A673 (cell line): ENCODE results near the gene CHGA. TPM values are rescaled to one million over a fixed set of nuclear protein-coding genes. Genes with fewer than 3 reads are reported as not detected.

Experiments
- BruUV-seq: library from RNA; stranded (reverse); fragments of 400-500 nt; replicated peaks from 2 replicates; lab custom pipeline; 2021; lab: Mats Ljungman, UMichigan
- CTCF ChIA-PET: fragments of 300-600 bp; sonication (Branson Sonifier 250); formaldehyde crosslinking; loops from one replicate; lab custom pipeline; 2022; ENCODE audit warnings: antibody characterized with exemption; lab: Charles Lee
- POLR2A ChIA-PET: fragments of 300-600 bp; sonication (Branson Sonifier 250); formaldehyde crosslinking; loops from one replicate; lab custom pipeline; 2022; ENCODE audit warnings: antibody characterized with exemption; ENCODE audit not compliant: low non-redundant PET; lab: Charles Lee
- DNase-seq: peaks from one replicate; pipeline ENCODE4 v3.0.0-alpha.2; 2015; ENCODE audit warnings: low spot score
- H3K27ac ChIP-seq: fragments of 200-600 bp; sonication (generic); 2 replicates; pipeline ENCODE4 v1.5.1; 2016; ENCODE audit warnings: mixed run types, low read depth, mild to moderate bottlenecking, mixed read lengths, antibody characterized with exemption, low read length; ENCODE audit not compliant: poor library complexity, severe bottlenecking
- H3K27me3 ChIP-seq: fragments of 200-600 bp; sonication (generic); replicated peaks from 2 replicates; pipeline ENCODE4 v1.6.1; 2017; ENCODE audit warnings: mixed run types, low read depth, mild to moderate bottlenecking, mixed read lengths, antibody characterized with exemption, low read length; ENCODE audit not compliant: insufficient read depth, poor library complexity
- H3K36me3 ChIP-seq: fragments of 200-600 bp; sonication (generic); 2 replicates; pipeline ENCODE4 v1.6.1; 2016; ENCODE audit warnings: mixed run types, mild to moderate bottlenecking, mixed read lengths, antibody characterized with exemption, low read length; ENCODE audit not compliant: insufficient read depth, poor library complexity, severe bottlenecking
- H3K4me1 ChIP-seq: fragments of 200-600 bp; sonication (generic); 2 replicates; pipeline ENCODE4 v1.6.1; 2017; ENCODE audit warnings: mixed run types, mild to moderate bottlenecking, mixed read lengths, antibody characterized with exemption, low read length; ENCODE audit not compliant: insufficient read depth, poor library complexity, severe bottlenecking
- H3K4me3 ChIP-seq: fragments of 200-600 bp; sonication (generic); 2 replicates; pipeline ENCODE4 v1.5.1; 2016; ENCODE audit warnings: low read depth, mixed run types, mild to moderate bottlenecking, mixed read lengths, low read length; ENCODE audit not compliant: poor library complexity, severe bottlenecking
- H3K9me3 ChIP-seq: fragments of 200-600 bp; sonication (generic); 2 replicates; pipeline ENCODE4 v1.6.1; 2016; ENCODE audit warnings: mixed run types, low read depth, mild to moderate bottlenecking, mixed read lengths, antibody characterized with exemption, low read length; ENCODE audit not compliant: poor library complexity, severe bottlenecking
- EZH2 ChIP-seq: fragments of 200-600 bp; sonication (generic); IDR thresholded peaks from 2 replicates; pipeline ENCODE4 v1.6.1; 2017; ENCODE audit warnings: borderline replicate concordance, low read depth, mild to moderate bottlenecking, mixed read lengths, antibody characterized with exemption, low read length; ENCODE audit not compliant: poor library complexity, severe bottlenecking
- intact Hi-C: fragments of 100-400 bp; cut with micrococcal nuclease; formaldehyde crosslinking; loops from one replicate; pipeline ENCODE4 v1.10.0; 2022; ENCODE audit not compliant: unreplicated experiment
- total RNA-seq: library from RNA; stranded (reverse); gene quantifications from 2 replicates; pipeline ENCODE4 v1.2.3, GENCODE V29; 2021
- TF ChIP-seq, protein P1 (sequence below): fragments of 300-800, 200-600 bp; sonication (generic); conservative IDR thresholded peaks from 2 replicates; pipeline ENCODE4 v1.5.1; 2017; ENCODE audit warnings: low read depth, mild to moderate bottlenecking, antibody characterized with exemption, low read length, moderate library complexity, mixed read lengths

Gene CHGA
- total RNA-seq, 1 experiment from 2014 or later = 14.8 TPM

DNA sequence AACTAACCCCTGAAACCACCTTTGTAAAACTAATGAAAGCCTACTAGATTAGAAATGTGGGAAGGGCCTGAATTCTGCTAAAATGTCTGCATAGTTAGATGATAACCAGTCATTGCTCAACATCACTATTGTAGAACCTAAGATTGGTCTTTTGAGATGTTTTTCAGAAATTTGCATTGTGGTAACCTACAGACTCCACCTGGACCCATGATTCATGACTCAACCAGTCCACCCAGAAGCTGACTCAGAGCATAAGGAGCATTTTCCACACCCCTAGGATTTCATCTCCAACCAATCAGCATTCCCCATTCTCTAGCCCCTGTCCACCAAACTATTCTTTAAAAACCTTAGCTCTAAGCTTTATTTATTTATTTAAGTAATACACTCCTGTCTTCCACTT, 30.4 kb upstream of the CHGA start:
- CTCF ChIA-PET = no interaction called here
- Histone ChIP-seq H3K4me1 (no peaks in the 10 kb centered on the region), H3K27ac (no peak overlapping the region), H3K9me3 (no peaks in the 10 kb centered on the region), H3K36me3 (no peaks in the 10 kb centered on the region), H3K4me3 (no peak overlapping the region), H3K27me3 (peaks cover 15% of the 10 kb centered on the region)
- DNase-seq = no peak
- POLR2A ChIA-PET = no interaction called here
- BruUV-seq = no TSS peak
- TF ChIP-seq, protein P1, sequence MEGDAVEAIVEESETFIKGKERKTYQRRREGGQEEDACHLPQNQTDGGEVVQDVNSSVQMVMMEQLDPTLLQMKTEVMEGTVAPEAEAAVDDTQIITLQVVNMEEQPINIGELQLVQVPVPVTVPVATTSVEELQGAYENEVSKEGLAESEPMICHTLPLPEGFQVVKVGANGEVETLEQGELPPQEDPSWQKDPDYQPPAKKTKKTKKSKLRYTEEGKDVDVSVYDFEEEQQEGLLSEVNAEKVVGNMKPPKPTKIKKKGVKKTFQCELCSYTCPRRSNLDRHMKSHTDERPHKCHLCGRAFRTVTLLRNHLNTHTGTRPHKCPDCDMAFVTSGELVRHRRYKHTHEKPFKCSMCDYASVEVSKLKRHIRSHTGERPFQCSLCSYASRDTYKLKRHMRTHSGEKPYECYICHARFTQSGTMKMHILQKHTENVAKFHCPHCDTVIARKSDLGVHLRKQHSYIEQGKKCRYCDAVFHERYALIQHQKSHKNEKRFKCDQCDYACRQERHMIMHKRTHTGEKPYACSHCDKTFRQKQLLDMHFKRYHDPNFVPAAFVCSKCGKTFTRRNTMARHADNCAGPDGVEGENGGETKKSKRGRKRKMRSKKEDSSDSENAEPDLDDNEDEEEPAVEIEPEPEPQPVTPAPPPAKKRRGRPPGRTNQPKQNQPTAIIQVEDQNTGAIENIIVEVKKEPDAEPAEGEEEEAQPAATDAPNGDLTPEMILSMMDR = no peak
- no peak for TF ChIP-seq EZH2
- intact Hi-C loops = no loop called here

GRCh38 chr14:92895352-92895878, 27.5 kb upstream of the CHGA start:
- Histone ChIP-seq H3K27ac (no peak overlapping the region), H3K9me3 (no peaks in the 10 kb centered on the region), H3K27me3 (peaks cover 17% of the 10 kb centered on the region), H3K4me3 (no peak overlapping the region), H3K36me3 (no peaks in the 10 kb centered on the region), H3K4me1 (no peaks in the 10 kb centered on the region)
- CTCF ChIA-PET = no interaction called here
- no TSS peak for BruUV-seq
- POLR2A ChIA-PET = interaction anchor here (0.6 to 0.7 kb wide), 2 partner anchors 176 to 381 kb away, joined by 3 read pairs; no protein-coding TSS in a partner anchor
- intact Hi-C loops = no loop called here
- no peak for DNase-seq
- no peak for TF ChIP-seq EZH2
- TF ChIP-seq, protein P1 = no peak

DNA sequence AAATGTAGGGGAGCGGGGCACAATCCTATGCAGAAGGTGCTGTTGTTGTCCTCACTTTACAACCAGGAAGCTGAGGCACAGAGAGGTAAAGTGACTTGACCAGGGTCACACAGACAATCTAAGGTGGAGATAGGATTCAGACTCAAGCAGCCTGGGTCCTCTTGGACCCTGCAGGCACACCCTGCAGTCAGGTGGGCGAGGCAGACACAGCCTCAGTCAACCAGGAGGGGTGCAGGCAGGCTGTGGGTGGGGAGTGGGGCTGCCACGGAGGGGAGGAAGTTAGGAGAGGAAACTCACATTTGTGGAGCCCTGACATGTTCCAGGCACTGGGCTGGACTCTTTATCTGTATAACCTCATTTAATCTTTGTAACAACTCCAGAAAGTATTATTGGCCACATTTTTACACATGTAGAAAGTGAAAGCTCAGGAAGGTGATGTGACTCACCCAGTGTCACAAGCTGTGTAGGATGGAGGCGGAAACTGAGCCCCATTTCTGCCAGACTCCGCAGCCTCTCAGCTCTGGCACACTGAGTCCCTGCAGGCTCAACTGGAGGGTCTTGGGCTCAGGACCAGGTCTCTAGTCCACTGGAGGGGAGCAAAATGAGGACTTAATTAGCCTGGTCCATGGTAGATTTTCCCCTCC, 24.9 kb upstream of the CHGA start:
- no peak for TF ChIP-seq EZH2
- TF ChIP-seq, protein P1 = no peak
- no peak for DNase-seq
- Histone ChIP-seq H3K27ac (no peak overlapping the region), H3K9me3 (no peaks in the 10 kb centered on the region), H3K36me3 (no peaks in the 10 kb centered on the region), H3K27me3 (peaks cover 27% of the 10 kb centered on the region), H3K4me3 (no peak overlapping the region), H3K4me1 (no peaks in the 10 kb centered on the region)
- POLR2A ChIA-PET = interaction anchor here (0.6 to 0.7 kb wide), 2 partner anchors 8 to 489 kb away, joined by 4 to 13 read pairs; no protein-coding TSS in a partner anchor
- CTCF ChIA-PET = no interaction called here
- intact Hi-C loops = no loop called here
- no TSS peak for BruUV-seq
